CD4-positive, alpha-beta memory T cell (primary cell): ENCODE results near the gene RNF121. TPM values are rescaled to one million over a fixed set of nuclear protein-coding genes. Genes with fewer than 3 reads are reported as not detected.
A peak's percentile ranks its signal among the peaks of the same experiment; 100 is the strongest.

Source experiments
- CTCF ChIA-PET: fragments of 350-600 bp; sonication (Branson Sonifier 250); formaldehyde crosslinking; loops from one replicate; lab custom pipeline; 2021; ENCODE audit warnings: inconsistent platforms; ENCODE audit not compliant: partially characterized antibody; lab: Charles Lee
- POLR2A ChIA-PET: fragments of 350-600 bp; sonication (Branson Sonifier 250); formaldehyde crosslinking; loops from one replicate; lab custom pipeline; 2021; ENCODE audit not compliant: partially characterized antibody; lab: Charles Lee
- DNase-seq, 5 donors: peaks; one replicate each; pipeline versions ENCODE4 v3.0.0 to v3.0.0-alpha.2; 2020 to 2022; ENCODE audit warnings: mixed read lengths in 1 of 5
- H3K27ac ChIP-seq: one replicate; pipeline ENCODE4 v1.7.0; 2013; ENCODE audit warnings: low read depth, low read length
- H3K27me3 ChIP-seq: 2 replicates; pipeline ENCODE4 v1.7.0; 2013; ENCODE audit warnings: mild to moderate bottlenecking, low read length, moderate library complexity; ENCODE audit not compliant: insufficient read depth
- H3K36me3 ChIP-seq: 2 replicates; pipeline ENCODE4 v1.7.0; 2013; ENCODE audit warnings: mild to moderate bottlenecking, low read length, moderate library complexity; ENCODE audit not compliant: insufficient read depth
- H3K4me1 ChIP-seq: 2 replicates; pipeline ENCODE4 v1.7.0; 2013; ENCODE audit warnings: mild to moderate bottlenecking, low read length, moderate library complexity; ENCODE audit not compliant: insufficient read depth
- H3K4me3 ChIP-seq, 2 donors: one replicate each; pipeline ENCODE4 v1.7.0; 2013; ENCODE audit warnings: low read length in 2 of 2, mild to moderate bottlenecking in 1 of 2
- H3K9me3 ChIP-seq, 2 donors: one replicate each; pipeline ENCODE4 v1.7.0; 2013; ENCODE audit warnings: low read length in 2 of 2, control low read depth in 1 of 2; ENCODE audit not compliant: control insufficient read depth in 1 of 2
- H3K27ac Mint-ChIP-seq, 7 donors: one replicate each; pipeline ENCODE4 v1.8.0; 2020 to 2021; ENCODE audit warnings: mixed read lengths in 7 of 7, mild to moderate bottlenecking in 6 of 7, inconsistent platforms in 3 of 7, moderate library complexity in 3 of 7
- H3K27me3 Mint-ChIP-seq, 2 donors: one replicate each; pipeline ENCODE4 v1.8.0; 2020 to 2021; ENCODE audit warnings: mixed read lengths in 2 of 2
- H3K36me3 Mint-ChIP-seq, 2 donors: one replicate each; pipeline ENCODE4 v1.8.0; 2020 to 2021; ENCODE audit warnings: mixed read lengths in 2 of 2, inconsistent platforms in 1 of 2, mild to moderate bottlenecking in 1 of 2
- H3K4me1 Mint-ChIP-seq, 4 donors: one replicate each; pipeline ENCODE4 v1.8.0; 2020 to 2021; ENCODE audit warnings: mixed read lengths in 4 of 4, mild to moderate bottlenecking in 1 of 4
- H3K4me3 Mint-ChIP-seq, 8 donors: one replicate each; pipeline ENCODE4 v1.8.0; 2020 to 2021; ENCODE audit warnings: mixed read lengths in 8 of 8, mild to moderate bottlenecking in 7 of 8, moderate library complexity in 6 of 8, inconsistent platforms in 3 of 8
- H3K9me3 Mint-ChIP-seq, 8 donors: one replicate each; pipeline ENCODE4 v1.8.0; 2020 to 2021; ENCODE audit warnings: mixed read lengths in 8 of 8, mild to moderate bottlenecking in 5 of 8, inconsistent platforms in 3 of 8, moderate library complexity in 1 of 8
- intact Hi-C: fragments of 100-400 bp; cut with micrococcal nuclease; formaldehyde crosslinking; loops from one replicate; pipeline ENCODE4 v1.15.1; 2023
- polyA plus RNA-seq, 2 donors: library from polyadenylated mRNA; unstranded; fragments of 300-500 nt; fragmentation: Illumina TruSeq; gene quantifications; one replicate each; pipeline ENCODE4 v1.2.3, GENCODE V29; 2021
- total RNA-seq, 2 experiments: library from RNA; stranded (reverse); gene quantifications; one replicate each; pipeline ENCODE4 v1.2.3, GENCODE V29; 2021

RNF121 gene
- total and polyA plus RNA-seq, 4 experiments from 2014 or later: 7.5 to 33.0 (median 18.1) TPM

DNA sequence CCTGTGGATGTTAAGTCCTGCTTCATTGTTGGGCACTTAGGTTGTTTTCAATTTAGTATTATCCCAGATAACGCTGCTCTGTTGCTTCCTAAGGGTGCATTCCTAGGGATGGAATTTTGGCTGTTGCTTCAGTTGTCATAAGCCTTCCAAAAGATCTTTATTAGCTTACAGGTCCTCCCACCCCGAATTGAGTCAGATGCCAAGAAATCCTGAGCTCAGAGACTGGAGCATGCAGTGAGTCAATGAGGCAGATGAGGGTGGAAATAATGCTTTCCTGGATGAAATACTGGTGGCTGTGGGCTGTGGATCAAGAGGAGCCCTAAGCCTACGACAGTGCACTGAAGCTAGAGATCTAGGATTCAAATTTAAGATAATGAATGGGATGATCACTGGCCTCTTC is 59.2 kb downstream of the RNF121 start:
- intact Hi-C loops: no loop called here
- H3K36me3 Mint-ChIP-seq: peaks cover 15 to 44% of the 10 kb centered on the region in 2 donors
- H3K36me3 ChIP-seq: peaks cover 6% of the 10 kb centered on the region

DNA sequence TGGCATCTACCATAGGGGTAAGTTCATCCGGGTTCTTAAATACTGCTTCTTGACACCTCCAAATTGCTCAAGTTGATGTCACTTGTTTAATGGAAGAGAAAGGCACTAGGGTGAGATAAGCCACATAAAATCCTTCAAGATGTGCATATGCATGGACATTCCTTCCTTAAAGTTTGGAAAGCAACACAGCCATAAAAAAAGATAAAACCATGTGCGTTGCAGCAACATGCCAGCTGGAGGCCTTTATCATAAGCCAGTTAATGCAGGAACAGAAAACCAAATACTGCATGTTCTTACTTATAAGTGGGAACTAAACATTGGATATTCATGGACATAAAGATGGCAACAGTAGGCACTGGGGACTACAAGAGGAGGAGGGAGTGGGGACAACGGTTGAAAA is 61.9 kb downstream of the RNF121 start:
- Histone ChIP-seq H3K27me3 (no peaks in the 10 kb centered on the region), H3K4me3 (no peak overlapping the region), H3K36me3 (no peaks in the 10 kb centered on the region), H3K9me3 (no peaks in the 10 kb centered on the region), H3K4me1 (no peaks in the 10 kb centered on the region), H3K27ac (no peak overlapping the region)
- peaks cover 0 to 2% (median 0%) of the 10 kb centered on the region in 8 donors for H3K9me3 Mint-ChIP-seq
- H3K27me3 Mint-ChIP-seq: no peaks in the 10 kb centered on the region
- peak overlapping the region in 2 of 7 donors; percentile 1 to 81 for H3K27ac Mint-ChIP-seq
- peaks cover 15 to 31% of the 10 kb centered on the region in 2 donors for H3K36me3 Mint-ChIP-seq
- H3K4me1 Mint-ChIP-seq: peaks cover 0 to 4% (median under 1%) of the 10 kb centered on the region in 4 donors
- POLR2A ChIA-PET: no interaction called here
- intact Hi-C loops: no loop called here
- no peak overlapping the region for H3K4me3 Mint-ChIP-seq
- DNase-seq: no peak
- CTCF ChIA-PET: interaction anchor here (2.1 kb wide), 1 partner anchor 14 kb away, joined by 12 read pairs; no protein-coding TSS in a partner anchor

More for the DNA sequence above, 59.2 kb downstream of the RNF121 start:
- no peaks in the 10 kb centered on the region for H3K27me3 ChIP-seq
- no peaks in the 10 kb centered on the region for H3K4me1 ChIP-seq
- ChIA-PET CTCF (interaction anchor here (1.2 to 1.5 kb wide), 2 partner anchors 11 to 37 kb away, joined by 3 to 5 read pairs; no protein-coding TSS in a partner anchor), POLR2A (no interaction called here)
- no peaks in the 10 kb centered on the region for H3K27me3 Mint-ChIP-seq
- no peak overlapping the region for H3K4me3 ChIP-seq
- H3K9me3 Mint-ChIP-seq: peaks cover 0 to 2% (median 0%) of the 10 kb centered on the region in 8 donors
- H3K9me3 ChIP-seq: no peaks in the 10 kb centered on the region
- no peaks in the 10 kb centered on the region for H3K4me1 Mint-ChIP-seq
- no peak for DNase-seq
- H3K4me3 Mint-ChIP-seq: no peak overlapping the region
- no peak overlapping the region for H3K27ac ChIP-seq
- H3K27ac Mint-ChIP-seq: no peak overlapping the region

- no peak for DNase-seq
- Mint-ChIP-seq H3K4me1 (peaks cover 0 to 4% (median under 1%) of the 10 kb centered on the region in 4 donors), H3K27me3 (no peaks in the 10 kb centered on the region), H3K27ac (peak overlapping the region in 2 of 7 donors; percentile 0 to 64), H3K4me3 (no peak overlapping the region), H3K9me3 (peaks cover 0 to 2% (median 0%) of the 10 kb centered on the region in 8 donors), H3K36me3 (peaks cover 15 to 27% of the 10 kb centered on the region in 2 donors)
- H3K4me1 ChIP-seq: no peaks in the 10 kb centered on the region
- no peaks in the 10 kb centered on the region for H3K36me3 ChIP-seq
- H3K9me3 ChIP-seq: no peaks in the 10 kb centered on the region
- POLR2A ChIA-PET: interaction anchor here (0.7 kb wide), 1 partner anchor 13 kb away, joined by 4 read pairs; no protein-coding TSS in a partner anchor
- CTCF ChIA-PET: interaction anchor here (0.6 to 2.1 kb wide), 2 partner anchors 14 to 443 kb away, joined by 3 to 12 read pairs; partner anchors contain the start of gene CLPB
- H3K27ac ChIP-seq: no peak overlapping the region
- no peaks in the 10 kb centered on the region for H3K27me3 ChIP-seq
- intact Hi-C loops: no loop called here
- no peak overlapping the region for H3K4me3 ChIP-seq
These were observed 62.6 kb downstream of the RNF121 start for GRCh38 chr11:71991494-71991893.

GRCh38 chr11:71992136-71992730 is 63.4 kb downstream of the RNF121 start:
- no peaks in the 10 kb centered on the region for H3K9me3 ChIP-seq
- no peak for DNase-seq
- H3K9me3 Mint-ChIP-seq: no peaks in the 10 kb centered on the region
- ChIA-PET POLR2A (no interaction called here), CTCF (no interaction called here)
- peaks cover 0 to 4% (median under 1%) of the 10 kb centered on the region in 4 donors for H3K4me1 Mint-ChIP-seq
- peaks cover 11 to 22% of the 10 kb centered on the region in 2 donors for H3K36me3 Mint-ChIP-seq
- no peak overlapping the region for H3K4me3 ChIP-seq
- no peaks in the 10 kb centered on the region for H3K4me1 ChIP-seq
- no peaks in the 10 kb centered on the region for H3K27me3 ChIP-seq
- no peaks in the 10 kb centered on the region for H3K36me3 ChIP-seq
- intact Hi-C loops: no loop called here
- no peaks in the 10 kb centered on the region for H3K27me3 Mint-ChIP-seq
- no peak overlapping the region for H3K27ac ChIP-seq
- H3K4me3 Mint-ChIP-seq: no peak overlapping the region
- H3K27ac Mint-ChIP-seq: no peak overlapping the region

DNA sequence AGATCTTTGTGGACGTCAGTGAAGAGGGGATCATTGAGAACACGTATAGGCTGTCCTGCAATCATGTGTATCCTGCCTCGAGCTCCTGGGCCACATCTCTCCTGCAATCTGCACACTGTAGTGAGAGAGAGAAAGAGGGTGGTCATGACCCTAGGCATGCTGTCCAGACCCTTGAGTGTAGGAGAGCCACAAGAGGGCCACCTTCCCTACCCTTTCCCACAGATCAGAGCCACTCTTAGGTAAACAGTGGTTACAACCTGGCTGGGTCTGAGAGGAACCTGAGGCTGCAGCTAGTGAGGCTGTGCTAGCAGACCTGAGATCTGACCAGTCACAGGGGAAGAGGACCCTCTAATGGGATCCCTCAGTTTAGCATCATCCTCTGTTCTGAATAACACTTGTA is 65.9 kb downstream of the RNF121 start:
- peaks cover 17 to 23% (median 19%) of the 10 kb centered on the region in 4 donors for H3K4me1 Mint-ChIP-seq
- H3K27ac Mint-ChIP-seq: no peak overlapping the region
- no peaks in the 10 kb centered on the region for H3K9me3 Mint-ChIP-seq
- H3K27me3 Mint-ChIP-seq: no peaks in the 10 kb centered on the region
- Histone ChIP-seq H3K4me3 (no peak overlapping the region), H3K27ac (no peak overlapping the region), H3K4me1 (peaks cover 19% of the 10 kb centered on the region), H3K9me3 (no peaks in the 10 kb centered on the region), H3K27me3 (no peaks in the 10 kb centered on the region), H3K36me3 (no peaks in the 10 kb centered on the region)
- DNase-seq: no peak
- ChIA-PET CTCF (no interaction called here), POLR2A (no interaction called here)
- H3K36me3 Mint-ChIP-seq: peaks cover 11 to 26% of the 10 kb centered on the region in 2 donors
- intact Hi-C loops: no loop called here
- no peak overlapping the region for H3K4me3 Mint-ChIP-seq

DNA sequence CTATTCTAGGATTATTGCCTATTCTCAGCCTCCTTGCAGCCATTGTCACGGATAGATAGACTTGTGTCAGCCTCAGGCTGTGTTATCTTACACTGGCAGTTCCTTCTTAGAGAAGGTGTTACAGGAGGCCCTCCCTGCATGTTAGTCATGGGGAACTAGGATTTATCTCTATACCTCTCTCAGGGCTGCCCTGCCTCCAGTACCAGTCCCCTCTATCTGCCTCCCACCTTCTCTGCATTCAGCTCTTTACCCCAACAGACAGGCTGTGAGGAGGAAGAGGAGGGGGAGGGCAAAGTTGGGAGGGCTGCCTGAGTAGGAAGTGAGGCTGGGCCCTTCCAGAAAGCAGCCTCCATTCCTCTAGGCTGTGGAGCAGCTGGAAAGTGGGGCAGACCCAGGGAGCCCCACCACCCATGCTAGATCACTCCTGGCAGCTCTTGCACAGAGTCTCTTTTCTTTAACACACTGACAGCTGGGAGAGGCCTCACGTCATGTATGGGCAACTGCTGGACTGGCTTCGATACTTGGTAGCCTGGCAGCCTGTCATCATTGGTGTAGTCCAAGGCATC is 67.0 kb downstream of the RNF121 start:
- Mint-ChIP-seq H3K4me1 (peaks cover 19 to 33% (median 26%) of the 10 kb centered on the region in 4 donors), H3K36me3 (peaks cover 6 to 23% of the 10 kb centered on the region in 2 donors), H3K27me3 (no peaks in the 10 kb centered on the region), H3K27ac (no peak overlapping the region), H3K9me3 (no peaks in the 10 kb centered on the region), H3K4me3 (no peak overlapping the region)
- ChIA-PET POLR2A (no interaction called here), CTCF (no interaction called here)
- Histone ChIP-seq H3K9me3 (no peaks in the 10 kb centered on the region), H3K27ac (no peak overlapping the region), H3K36me3 (peaks cover 3% of the 10 kb centered on the region), H3K27me3 (no peaks in the 10 kb centered on the region), H3K4me1 (peaks cover 26% of the 10 kb centered on the region), H3K4me3 (no peak overlapping the region)
- intact Hi-C loops: no loop called here
- no peak for DNase-seq

GRCh38 chr11:71996517-71996916 is 67.7 kb downstream of the RNF121 start:
- Mint-ChIP-seq H3K36me3 (peaks cover 6 to 24% of the 10 kb centered on the region in 2 donors), H3K4me1 (peaks cover 19 to 35% (median 26%) of the 10 kb centered on the region in 4 donors), H3K27ac (peak overlapping the region in 1 of 7 donors; percentile 43), H3K27me3 (no peaks in the 10 kb centered on the region), H3K4me3 (peak overlapping the region in 1 of 8 donors; percentile 49), H3K9me3 (no peaks in the 10 kb centered on the region)
- Histone ChIP-seq H3K4me3 (no peak overlapping the region), H3K27me3 (no peaks in the 10 kb centered on the region), H3K9me3 (no peaks in the 10 kb centered on the region), H3K36me3 (peaks cover 6% of the 10 kb centered on the region), H3K27ac (no peak overlapping the region), H3K4me1 (peaks cover 26% of the 10 kb centered on the region)
- DNase-seq: no peak
- CTCF ChIA-PET: interaction anchor here (1.2 kb wide), 1 partner anchor 29 kb away, joined by 4 read pairs; no protein-coding TSS in a partner anchor
- intact Hi-C loops: no loop called here
- POLR2A ChIA-PET: interaction anchor here (1.4 kb wide), 1 partner anchor 44 kb away, joined by 3 read pairs; no protein-coding TSS in a partner anchor
